Measurements from ENCODE around the gene PLAAT3.

DNA sequence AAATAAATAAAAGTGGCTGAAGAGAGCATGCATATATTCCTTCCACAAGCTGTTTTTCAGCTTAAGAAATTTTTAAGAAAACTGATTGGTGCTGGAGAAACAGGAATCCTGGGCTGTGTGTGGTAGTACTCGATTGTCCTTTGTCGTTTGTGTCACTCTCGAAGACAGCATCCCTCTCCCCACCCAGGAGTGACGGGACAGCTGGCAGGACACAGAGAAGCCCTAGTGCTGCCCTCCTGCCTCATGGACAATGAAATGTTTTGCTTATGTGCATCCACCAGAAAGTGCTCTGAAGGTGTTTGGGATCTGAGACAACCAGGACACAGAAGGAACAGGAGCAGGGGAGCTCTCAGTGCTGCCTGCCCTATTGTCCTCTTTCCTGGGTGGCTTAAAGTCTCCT, 64.8 kb downstream of the PLAAT3 start:
- TF ChIP-seq, protein P1, sequence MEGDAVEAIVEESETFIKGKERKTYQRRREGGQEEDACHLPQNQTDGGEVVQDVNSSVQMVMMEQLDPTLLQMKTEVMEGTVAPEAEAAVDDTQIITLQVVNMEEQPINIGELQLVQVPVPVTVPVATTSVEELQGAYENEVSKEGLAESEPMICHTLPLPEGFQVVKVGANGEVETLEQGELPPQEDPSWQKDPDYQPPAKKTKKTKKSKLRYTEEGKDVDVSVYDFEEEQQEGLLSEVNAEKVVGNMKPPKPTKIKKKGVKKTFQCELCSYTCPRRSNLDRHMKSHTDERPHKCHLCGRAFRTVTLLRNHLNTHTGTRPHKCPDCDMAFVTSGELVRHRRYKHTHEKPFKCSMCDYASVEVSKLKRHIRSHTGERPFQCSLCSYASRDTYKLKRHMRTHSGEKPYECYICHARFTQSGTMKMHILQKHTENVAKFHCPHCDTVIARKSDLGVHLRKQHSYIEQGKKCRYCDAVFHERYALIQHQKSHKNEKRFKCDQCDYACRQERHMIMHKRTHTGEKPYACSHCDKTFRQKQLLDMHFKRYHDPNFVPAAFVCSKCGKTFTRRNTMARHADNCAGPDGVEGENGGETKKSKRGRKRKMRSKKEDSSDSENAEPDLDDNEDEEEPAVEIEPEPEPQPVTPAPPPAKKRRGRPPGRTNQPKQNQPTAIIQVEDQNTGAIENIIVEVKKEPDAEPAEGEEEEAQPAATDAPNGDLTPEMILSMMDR (IDR thresholded peaks at IDR 0.05): no peak
- no peak for TF ChIP-seq POLR2A (IDR thresholded peaks at IDR 0.05)
